HepG2 (cell line): ENCODE results near the gene CLDN9. TPM values are rescaled to one million over a fixed set of nuclear protein-coding genes. Genes with fewer than 3 reads are reported as not detected.

Experiments
- SOX6 ChIP-seq, 2 experiments: fragments of 450-650 bp in 1 of 2; sonication (generic) in 1 of 2; formaldehyde crosslinking in 1 of 2; IDR thresholded peaks; 2 replicates each; pipeline versions ENCODE4 v1.4.0 to v1.6.1; 2017 to 2020; ENCODE audit warnings: antibody characterized with exemption in 1 of 2, mild to moderate bottlenecking in 1 of 2, missing genetic modification reagents in 1 of 2
- ZKSCAN5 ChIP-seq: sonication (generic); formaldehyde crosslinking; IDR thresholded peaks from 2 replicates; pipeline ENCODE4 v1.5.1; 2020; ENCODE audit warnings: mild to moderate bottlenecking, missing genetic modification reagents
- ZNF451 ChIP-seq: sonication (generic); formaldehyde crosslinking; IDR thresholded peaks from 2 replicates; pipeline ENCODE4 v1.5.0; 2020; ENCODE audit warnings: mild to moderate bottlenecking, missing genetic modification reagents
- ZNF614 ChIP-seq: IDR thresholded peaks from 2 replicates; pipeline ENCODE4 v1.6.1; 2018; ENCODE audit warnings: missing biosample characterization, missing genetic modification reagents, inconsistent platforms, borderline replicate concordance
- ZZZ3 ChIP-seq: sonication (generic); formaldehyde crosslinking; IDR thresholded peaks from 2 replicates; pipeline ENCODE4 v1.4.0; 2020; ENCODE audit warnings: missing genetic modification reagents, mild to moderate bottlenecking, borderline replicate concordance
- polyA plus RNA-seq, 8 experiments: library from polyadenylated mRNA; depleted of rRNA in 3 of 8; stranded (reverse) in 7 of 8; unstranded in 1 of 8; fragments of >200 nt; fragmentation: Illumina TruSeq in 4 of 8; extraction: Trizol in 4 of 8; gene quantifications; 2 replicates each; pipeline versions ENCODE4 v1.2.1 to v1.2.3, GENCODE V29; 2011 to 2016; ENCODE audit warnings: low read depth in 4 of 8, missing spikeins in 1 of 8, mixed read lengths in 1 of 8; ENCODE audit not compliant: insufficient read depth in 1 of 8
- total RNA-seq, 5 experiments: library from RNA; depleted of rRNA; stranded (reverse); fragments of >200 nt; fragmentation: Illumina TruSeq; extraction: Trizol; gene quantifications; 2 replicates each; pipeline ENCODE4 v1.2.3, GENCODE V29; 2016; ENCODE audit warnings: low read depth in 1 of 5
- TF ChIP-seq, protein P1 (sequence below): sonication (generic); formaldehyde crosslinking; IDR thresholded peaks from 2 replicates; pipeline ENCODE4 v1.9.0; 2021; ENCODE audit warnings: missing genetic modification reagents, borderline replicate concordance
- TF ChIP-seq, protein P2 (sequence below): sonication (generic); formaldehyde crosslinking; IDR thresholded peaks from 2 replicates; pipeline ENCODE4 v1.4.0; 2020; ENCODE audit warnings: missing genetic modification reagents
- TF ChIP-seq, protein P3 (sequence below): sonication (generic); formaldehyde crosslinking; IDR thresholded peaks from 2 replicates; pipeline ENCODE4 v1.4.0; 2020; ENCODE audit warnings: low read depth, mild to moderate bottlenecking, missing genetic modification reagents
- TF ChIP-seq, protein P4 (sequence below): sonication (generic); formaldehyde crosslinking; IDR thresholded peaks from 2 replicates; pipeline ENCODE4 v1.5.1; 2020; ENCODE audit warnings: mild to moderate bottlenecking, missing genetic modification reagents, moderate library complexity
- TF ChIP-seq, protein P5 (sequence below): sonication (generic); formaldehyde crosslinking; conservative IDR thresholded peaks from 2 replicates; pipeline ENCODE4 v1.4.0; 2020; ENCODE audit warnings: mild to moderate bottlenecking, missing genetic modification reagents, moderate library complexity

CLDN9 gene
- total and polyA plus RNA-seq, 2 of the 13 experiments (the other 11 are each of a cell fraction or from before 2014, with no cell fraction given), result 0.15 to 0.26 TPM

DNA sequence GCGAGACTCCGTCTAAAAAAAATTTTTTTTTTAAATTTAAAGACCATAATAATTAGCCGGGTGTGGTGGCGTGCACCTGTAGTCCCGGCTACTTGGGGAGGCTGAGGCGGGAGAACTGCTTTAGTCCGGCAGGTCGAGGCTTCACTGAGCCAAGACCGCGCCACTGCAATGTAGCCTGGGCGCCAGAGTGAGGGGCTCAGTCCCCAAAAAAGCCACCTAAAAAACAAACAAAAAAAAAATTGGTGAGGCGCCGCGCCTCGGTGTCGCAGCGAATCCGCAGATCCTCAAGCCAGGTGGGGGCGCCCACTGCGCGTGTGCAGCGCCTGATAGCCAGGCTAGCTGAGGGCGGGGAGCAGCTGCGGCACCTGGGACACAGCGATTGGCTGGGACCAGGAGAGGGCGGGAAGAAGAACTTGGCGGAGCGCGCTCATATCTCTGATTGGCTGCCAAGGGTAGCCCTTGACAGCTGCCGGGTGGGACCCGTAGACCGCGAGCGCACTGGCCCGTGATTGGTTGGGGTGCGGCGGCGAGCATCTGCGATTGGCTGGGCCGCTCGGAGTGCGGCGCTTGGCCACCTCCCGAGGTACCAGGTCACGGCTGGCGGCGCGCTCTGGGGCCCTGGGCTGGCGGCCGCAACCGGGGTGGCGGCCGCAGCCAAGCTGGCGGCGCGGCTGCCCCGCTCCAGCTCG is 9.0 kb upstream of the CLDN9 start (continued):
- TF ChIP-seq, protein P1, sequence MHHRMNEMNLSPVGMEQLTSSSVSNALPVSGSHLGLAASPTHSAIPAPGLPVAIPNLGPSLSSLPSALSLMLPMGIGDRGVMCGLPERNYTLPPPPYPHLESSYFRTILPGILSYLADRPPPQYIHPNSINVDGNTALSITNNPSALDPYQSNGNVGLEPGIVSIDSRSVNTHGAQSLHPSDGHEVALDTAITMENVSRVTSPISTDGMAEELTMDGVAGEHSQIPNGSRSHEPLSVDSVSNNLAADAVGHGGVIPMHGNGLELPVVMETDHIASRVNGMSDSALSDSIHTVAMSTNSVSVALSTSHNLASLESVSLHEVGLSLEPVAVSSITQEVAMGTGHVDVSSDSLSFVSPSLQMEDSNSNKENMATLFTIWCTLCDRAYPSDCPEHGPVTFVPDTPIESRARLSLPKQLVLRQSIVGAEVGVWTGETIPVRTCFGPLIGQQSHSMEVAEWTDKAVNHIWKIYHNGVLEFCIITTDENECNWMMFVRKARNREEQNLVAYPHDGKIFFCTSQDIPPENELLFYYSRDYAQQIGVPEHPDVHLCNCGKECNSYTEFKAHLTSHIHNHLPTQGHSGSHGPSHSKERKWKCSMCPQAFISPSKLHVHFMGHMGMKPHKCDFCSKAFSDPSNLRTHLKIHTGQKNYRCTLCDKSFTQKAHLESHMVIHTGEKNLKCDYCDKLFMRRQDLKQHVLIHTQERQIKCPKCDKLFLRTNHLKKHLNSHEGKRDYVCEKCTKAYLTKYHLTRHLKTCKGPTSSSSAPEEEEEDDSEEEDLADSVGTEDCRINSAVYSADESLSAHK (CRISPR knock-in tag), result no peak
- TF ChIP-seq, protein P2, sequence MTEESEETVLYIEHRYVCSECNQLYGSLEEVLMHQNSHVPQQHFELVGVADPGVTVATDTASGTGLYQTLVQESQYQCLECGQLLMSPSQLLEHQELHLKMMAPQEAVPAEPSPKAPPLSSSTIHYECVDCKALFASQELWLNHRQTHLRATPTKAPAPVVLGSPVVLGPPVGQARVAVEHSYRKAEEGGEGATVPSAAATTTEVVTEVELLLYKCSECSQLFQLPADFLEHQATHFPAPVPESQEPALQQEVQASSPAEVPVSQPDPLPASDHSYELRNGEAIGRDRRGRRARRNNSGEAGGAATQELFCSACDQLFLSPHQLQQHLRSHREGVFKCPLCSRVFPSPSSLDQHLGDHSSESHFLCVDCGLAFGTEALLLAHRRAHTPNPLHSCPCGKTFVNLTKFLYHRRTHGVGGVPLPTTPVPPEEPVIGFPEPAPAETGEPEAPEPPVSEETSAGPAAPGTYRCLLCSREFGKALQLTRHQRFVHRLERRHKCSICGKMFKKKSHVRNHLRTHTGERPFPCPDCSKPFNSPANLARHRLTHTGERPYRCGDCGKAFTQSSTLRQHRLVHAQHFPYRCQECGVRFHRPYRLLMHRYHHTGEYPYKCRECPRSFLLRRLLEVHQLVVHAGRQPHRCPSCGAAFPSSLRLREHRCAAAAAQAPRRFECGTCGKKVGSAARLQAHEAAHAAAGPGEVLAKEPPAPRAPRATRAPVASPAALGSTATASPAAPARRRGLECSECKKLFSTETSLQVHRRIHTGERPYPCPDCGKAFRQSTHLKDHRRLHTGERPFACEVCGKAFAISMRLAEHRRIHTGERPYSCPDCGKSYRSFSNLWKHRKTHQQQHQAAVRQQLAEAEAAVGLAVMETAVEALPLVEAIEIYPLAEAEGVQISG (CRISPR knock-in tag), result peak; percentile 49
- TF ChIP-seq, protein P3, sequence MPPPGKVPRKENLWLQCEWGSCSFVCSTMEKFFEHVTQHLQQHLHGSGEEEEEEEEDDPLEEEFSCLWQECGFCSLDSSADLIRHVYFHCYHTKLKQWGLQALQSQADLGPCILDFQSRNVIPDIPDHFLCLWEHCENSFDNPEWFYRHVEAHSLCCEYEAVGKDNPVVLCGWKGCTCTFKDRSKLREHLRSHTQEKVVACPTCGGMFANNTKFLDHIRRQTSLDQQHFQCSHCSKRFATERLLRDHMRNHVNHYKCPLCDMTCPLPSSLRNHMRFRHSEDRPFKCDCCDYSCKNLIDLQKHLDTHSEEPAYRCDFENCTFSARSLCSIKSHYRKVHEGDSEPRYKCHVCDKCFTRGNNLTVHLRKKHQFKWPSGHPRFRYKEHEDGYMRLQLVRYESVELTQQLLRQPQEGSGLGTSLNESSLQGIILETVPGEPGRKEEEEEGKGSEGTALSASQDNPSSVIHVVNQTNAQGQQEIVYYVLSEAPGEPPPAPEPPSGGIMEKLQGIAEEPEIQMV (CRISPR knock-in tag), result peak; percentile 27; the same call in 1 of the 2 replicates
- TF ChIP-seq, protein P4, sequence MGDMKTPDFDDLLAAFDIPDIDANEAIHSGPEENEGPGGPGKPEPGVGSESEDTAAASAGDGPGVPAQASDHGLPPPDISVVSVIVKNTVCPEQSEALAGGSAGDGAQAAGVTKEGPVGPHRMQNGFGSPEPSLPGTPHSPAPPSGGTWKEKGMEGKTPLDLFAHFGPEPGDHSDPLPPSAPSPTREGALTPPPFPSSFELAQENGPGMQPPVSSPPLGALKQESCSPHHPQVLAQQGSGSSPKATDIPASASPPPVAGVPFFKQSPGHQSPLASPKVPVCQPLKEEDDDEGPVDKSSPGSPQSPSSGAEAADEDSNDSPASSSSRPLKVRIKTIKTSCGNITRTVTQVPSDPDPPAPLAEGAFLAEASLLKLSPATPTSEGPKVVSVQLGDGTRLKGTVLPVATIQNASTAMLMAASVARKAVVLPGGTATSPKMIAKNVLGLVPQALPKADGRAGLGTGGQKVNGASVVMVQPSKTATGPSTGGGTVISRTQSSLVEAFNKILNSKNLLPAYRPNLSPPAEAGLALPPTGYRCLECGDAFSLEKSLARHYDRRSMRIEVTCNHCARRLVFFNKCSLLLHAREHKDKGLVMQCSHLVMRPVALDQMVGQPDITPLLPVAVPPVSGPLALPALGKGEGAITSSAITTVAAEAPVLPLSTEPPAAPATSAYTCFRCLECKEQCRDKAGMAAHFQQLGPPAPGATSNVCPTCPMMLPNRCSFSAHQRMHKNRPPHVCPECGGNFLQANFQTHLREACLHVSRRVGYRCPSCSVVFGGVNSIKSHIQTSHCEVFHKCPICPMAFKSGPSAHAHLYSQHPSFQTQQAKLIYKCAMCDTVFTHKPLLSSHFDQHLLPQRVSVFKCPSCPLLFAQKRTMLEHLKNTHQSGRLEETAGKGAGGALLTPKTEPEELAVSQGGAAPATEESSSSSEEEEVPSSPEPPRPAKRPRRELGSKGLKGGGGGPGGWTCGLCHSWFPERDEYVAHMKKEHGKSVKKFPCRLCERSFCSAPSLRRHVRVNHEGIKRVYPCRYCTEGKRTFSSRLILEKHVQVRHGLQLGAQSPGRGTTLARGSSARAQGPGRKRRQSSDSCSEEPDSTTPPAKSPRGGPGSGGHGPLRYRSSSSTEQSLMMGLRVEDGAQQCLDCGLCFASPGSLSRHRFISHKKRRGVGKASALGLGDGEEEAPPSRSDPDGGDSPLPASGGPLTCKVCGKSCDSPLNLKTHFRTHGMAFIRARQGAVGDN (CRISPR knock-in tag), result peak; percentile 80
- TF ChIP-seq, protein P5, sequence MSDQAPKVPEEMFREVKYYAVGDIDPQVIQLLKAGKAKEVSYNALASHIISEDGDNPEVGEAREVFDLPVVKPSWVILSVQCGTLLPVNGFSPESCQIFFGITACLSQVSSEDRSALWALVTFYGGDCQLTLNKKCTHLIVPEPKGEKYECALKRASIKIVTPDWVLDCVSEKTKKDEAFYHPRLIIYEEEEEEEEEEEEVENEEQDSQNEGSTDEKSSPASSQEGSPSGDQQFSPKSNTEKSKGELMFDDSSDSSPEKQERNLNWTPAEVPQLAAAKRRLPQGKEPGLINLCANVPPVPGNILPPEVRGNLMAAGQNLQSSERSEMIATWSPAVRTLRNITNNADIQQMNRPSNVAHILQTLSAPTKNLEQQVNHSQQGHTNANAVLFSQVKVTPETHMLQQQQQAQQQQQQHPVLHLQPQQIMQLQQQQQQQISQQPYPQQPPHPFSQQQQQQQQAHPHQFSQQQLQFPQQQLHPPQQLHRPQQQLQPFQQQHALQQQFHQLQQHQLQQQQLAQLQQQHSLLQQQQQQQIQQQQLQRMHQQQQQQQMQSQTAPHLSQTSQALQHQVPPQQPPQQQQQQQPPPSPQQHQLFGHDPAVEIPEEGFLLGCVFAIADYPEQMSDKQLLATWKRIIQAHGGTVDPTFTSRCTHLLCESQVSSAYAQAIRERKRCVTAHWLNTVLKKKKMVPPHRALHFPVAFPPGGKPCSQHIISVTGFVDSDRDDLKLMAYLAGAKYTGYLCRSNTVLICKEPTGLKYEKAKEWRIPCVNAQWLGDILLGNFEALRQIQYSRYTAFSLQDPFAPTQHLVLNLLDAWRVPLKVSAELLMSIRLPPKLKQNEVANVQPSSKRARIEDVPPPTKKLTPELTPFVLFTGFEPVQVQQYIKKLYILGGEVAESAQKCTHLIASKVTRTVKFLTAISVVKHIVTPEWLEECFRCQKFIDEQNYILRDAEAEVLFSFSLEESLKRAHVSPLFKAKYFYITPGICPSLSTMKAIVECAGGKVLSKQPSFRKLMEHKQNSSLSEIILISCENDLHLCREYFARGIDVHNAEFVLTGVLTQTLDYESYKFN (CRISPR knock-in tag), result peak; percentile 39
- TF ChIP-seq ZKSCAN5 (CRISPR knock-in tag), result no peak
- TF ChIP-seq SOX6 (IDR thresholded peaks at IDR 0.05), result no peak
- peak; percentile 41; the same call in 1 of the 2 replicates for TF ChIP-seq SOX6 (CRISPR knock-in tag; IDR thresholded peaks at IDR 0.05)
- TF ChIP-seq ZNF614 (CRISPR knock-in tag), result 0 out of 2 replicates have a peak, but pooled peaks have one; percentile 46
- no peak for TF ChIP-seq ZZZ3 (CRISPR knock-in tag)
- TF ChIP-seq ZNF451 (CRISPR knock-in tag), result peak; percentile 25; the same call in 1 of the 2 replicates
